Cortex of kidney (tissue), 1 donor: ENCODE measurements around the gene NKIRAS2.
"Not testable (repeated sequence)": the region's sequence is repeated elsewhere in the genome, so short reads cannot be mapped to it uniquely, and the experiment has no call there.

Experiments
- DNase-seq: peaks from one replicate; lab custom pipeline; 2025; lab: John Stamatoyannopoulos, UW

NKIRAS2 gene

GRCh38 chr17:41998497-41998896 lies 21.4 kb upstream of the NKIRAS2 start:
- no peak for DNase-seq

GRCh38 chr17:42000413-42001133 lies 19.3 kb upstream of the NKIRAS2 start:
- DNase-seq: no peak

GRCh38 chr17:42001729-42002128 lies 18.2 kb upstream of the NKIRAS2 start:
- no peak for DNase-seq

GRCh38 chr17:42002175-42002791 lies 17.6 kb upstream of the NKIRAS2 start:
- DNase-seq: no peak

- no peak for DNase-seq
These were observed 17.0 kb upstream of the NKIRAS2 start for GRCh38 chr17:42002792-42003301.

GRCh38 chr17:42005166-42005565 lies 14.7 kb upstream of the NKIRAS2 start:
- no peak for DNase-seq

GRCh38 chr17:42009170-42009569 lies 10.7 kb upstream of the NKIRAS2 start:
- DNase-seq: no peak

- DNase-seq: not testable (repeated sequence)
These were observed 9.6 kb upstream of the NKIRAS2 start for GRCh38 chr17:42010266-42010680.

- no peak for DNase-seq
These were observed 8.9 kb upstream of the NKIRAS2 start for GRCh38 chr17:42010898-42011516.

- DNase-seq: not testable (repeated sequence)
These were observed 7.5 kb upstream of the NKIRAS2 start for GRCh38 chr17:42012363-42012762.

GRCh38 chr17:42013740-42014139 lies 6.2 kb upstream of the NKIRAS2 start:
- not testable (repeated sequence) for DNase-seq

- no peak for DNase-seq
These were observed 3.5 kb upstream of the NKIRAS2 start for GRCh38 chr17:42016411-42016831.

GRCh38 chr17:42016941-42017865 lies 2.7 kb upstream of the NKIRAS2 start, which contains the start of gene DNAJC7:
Gene DNAJC7, minus strand, starts transcription at chr17:42017439. Its CDS starts 23 bp downstream, at chr17:42017416.
- no peak for DNase-seq

- no peak for DNase-seq
These were observed 2.1 kb upstream of the NKIRAS2 start for GRCh38 chr17:42017866-42018200.

GRCh38 chr17:42018339-42018738 lies 1.6 kb upstream of the NKIRAS2 start:
- no peak for DNase-seq

- DNase-seq: no peak
These were observed 902 bp upstream of the NKIRAS2 start for GRCh38 chr17:42018988-42019387.

GRCh38 chr17:42020845-42021244 lies 955 bp downstream of the NKIRAS2 start:
- not testable (repeated sequence) for DNase-seq

GRCh38 chr17:42023524-42024349 lies 3.8 kb downstream of the NKIRAS2 start:
- no peak for DNase-seq

GRCh38 chr17:42025191-42025579 lies 5.3 kb downstream of the NKIRAS2 start:
- DNase-seq: no peak

- no peak for DNase-seq
These were observed 6.0 kb downstream of the NKIRAS2 start for GRCh38 chr17:42025936-42026335.
